Measurements from ENCODE around the gene ROCK2. TPM values are rescaled to one million over a fixed set of nuclear protein-coding genes. Genes with fewer than 3 reads are reported as not detected.

The ROCK2 gene
- total RNA-seq, 2 donors from 2014 or later: 85.8 to 96.6 TPM

DNA sequence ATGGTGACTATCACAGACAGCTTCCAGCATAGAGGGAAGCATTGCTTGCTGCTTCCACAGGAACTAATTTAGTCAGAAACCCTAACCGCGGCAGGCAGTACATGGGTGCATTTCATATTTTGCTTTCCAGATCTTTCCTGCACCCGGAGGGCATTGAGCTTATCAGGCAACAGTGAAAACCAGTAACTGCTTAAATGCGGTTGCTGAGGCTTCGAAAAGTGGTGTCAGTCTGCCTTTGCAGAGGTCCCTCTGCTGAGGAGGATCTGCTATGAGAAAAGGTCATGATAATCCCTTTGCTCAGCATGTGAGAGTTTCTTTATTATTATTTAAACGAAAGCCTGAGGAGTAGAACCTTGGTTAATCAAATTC, 44.6 kb upstream of the ROCK2 start:
- peaks cover 28 to 81% of the 10 kb centered on the region in 2 donors for H3K4me1 ChIP-seq (ENCODE audit: control insufficient read depth in 1 of 2, low read depth in 2 of 2)
- ATAC-seq (ENCODE audit: insufficient number of reproducible peaks, low FRiP score, low read depth): no peak
- no peak for DNase-seq (ENCODE audit: low spot score)
- TF ChIP-seq, protein P1, sequence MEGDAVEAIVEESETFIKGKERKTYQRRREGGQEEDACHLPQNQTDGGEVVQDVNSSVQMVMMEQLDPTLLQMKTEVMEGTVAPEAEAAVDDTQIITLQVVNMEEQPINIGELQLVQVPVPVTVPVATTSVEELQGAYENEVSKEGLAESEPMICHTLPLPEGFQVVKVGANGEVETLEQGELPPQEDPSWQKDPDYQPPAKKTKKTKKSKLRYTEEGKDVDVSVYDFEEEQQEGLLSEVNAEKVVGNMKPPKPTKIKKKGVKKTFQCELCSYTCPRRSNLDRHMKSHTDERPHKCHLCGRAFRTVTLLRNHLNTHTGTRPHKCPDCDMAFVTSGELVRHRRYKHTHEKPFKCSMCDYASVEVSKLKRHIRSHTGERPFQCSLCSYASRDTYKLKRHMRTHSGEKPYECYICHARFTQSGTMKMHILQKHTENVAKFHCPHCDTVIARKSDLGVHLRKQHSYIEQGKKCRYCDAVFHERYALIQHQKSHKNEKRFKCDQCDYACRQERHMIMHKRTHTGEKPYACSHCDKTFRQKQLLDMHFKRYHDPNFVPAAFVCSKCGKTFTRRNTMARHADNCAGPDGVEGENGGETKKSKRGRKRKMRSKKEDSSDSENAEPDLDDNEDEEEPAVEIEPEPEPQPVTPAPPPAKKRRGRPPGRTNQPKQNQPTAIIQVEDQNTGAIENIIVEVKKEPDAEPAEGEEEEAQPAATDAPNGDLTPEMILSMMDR (IDR thresholded peaks at IDR 0.05): no peak
- H3K27me3 ChIP-seq (replicated peaks; ENCODE audit: insufficient read depth): no peaks in the 10 kb centered on the region
- H3K4me3 ChIP-seq: no peak overlapping the region
- no peaks in the 10 kb centered on the region for H3K9me3 ChIP-seq
- no peaks in the 10 kb centered on the region for H3K36me3 ChIP-seq
- H3K27ac ChIP-seq: peak overlapping the region; percentile 34 to 37

DNA sequence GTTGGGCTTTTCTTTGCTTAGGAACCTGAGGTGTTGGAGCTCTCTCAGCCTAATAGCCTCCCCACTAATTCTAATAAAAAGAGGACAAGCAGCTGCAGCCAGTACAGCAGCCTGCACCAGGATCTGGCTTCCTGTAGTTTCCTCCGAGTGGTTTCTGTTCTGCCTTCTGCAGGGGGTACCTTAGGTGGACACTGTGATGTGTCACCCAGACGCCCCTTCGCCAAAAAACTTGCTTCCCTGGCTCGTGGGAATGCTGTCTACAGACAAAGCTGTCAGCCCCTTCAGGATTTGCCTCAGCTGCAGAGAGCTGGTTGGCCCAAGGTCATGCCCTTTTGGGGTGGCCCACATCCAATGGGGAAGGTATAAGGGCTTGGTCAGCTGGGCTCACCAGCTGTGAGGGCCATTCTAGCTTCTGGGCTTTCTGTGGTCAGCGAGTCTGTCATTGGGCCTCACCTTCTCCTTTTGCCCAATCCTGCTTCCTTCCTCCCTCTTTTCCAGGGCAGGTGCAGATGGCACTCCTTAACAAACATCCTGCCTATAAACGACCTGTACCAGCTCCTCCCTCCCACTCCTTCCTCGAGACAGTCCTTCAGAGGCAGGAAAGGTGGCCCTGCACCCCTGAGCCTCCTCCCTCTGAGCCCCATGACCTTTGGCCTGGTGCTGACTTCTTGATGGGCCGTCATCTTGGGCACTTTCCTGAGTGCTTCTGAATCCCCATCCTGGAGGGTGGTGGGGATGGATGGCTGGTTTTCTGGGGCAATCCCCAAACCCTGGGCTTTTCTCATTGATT, 44.0 kb upstream of the ROCK2 start:
- no peaks in the 10 kb centered on the region for H3K36me3 ChIP-seq
- peak overlapping the region; percentile 34 to 37 for H3K27ac ChIP-seq
- H3K27me3 ChIP-seq (replicated peaks; ENCODE audit: insufficient read depth): no peaks in the 10 kb centered on the region
- DNase-seq (ENCODE audit: low spot score) (no peak), ATAC-seq (ENCODE audit: insufficient number of reproducible peaks, low FRiP score, low read depth) (no peak)
- peaks cover 28 to 75% of the 10 kb centered on the region in 2 donors for H3K4me1 ChIP-seq (ENCODE audit: control insufficient read depth in 1 of 2, low read depth in 2 of 2)
- no peak overlapping the region for H3K4me3 ChIP-seq
- TF ChIP-seq, protein P1 (IDR thresholded peaks at IDR 0.05): no peak
- H3K9me3 ChIP-seq: no peaks in the 10 kb centered on the region

DNA sequence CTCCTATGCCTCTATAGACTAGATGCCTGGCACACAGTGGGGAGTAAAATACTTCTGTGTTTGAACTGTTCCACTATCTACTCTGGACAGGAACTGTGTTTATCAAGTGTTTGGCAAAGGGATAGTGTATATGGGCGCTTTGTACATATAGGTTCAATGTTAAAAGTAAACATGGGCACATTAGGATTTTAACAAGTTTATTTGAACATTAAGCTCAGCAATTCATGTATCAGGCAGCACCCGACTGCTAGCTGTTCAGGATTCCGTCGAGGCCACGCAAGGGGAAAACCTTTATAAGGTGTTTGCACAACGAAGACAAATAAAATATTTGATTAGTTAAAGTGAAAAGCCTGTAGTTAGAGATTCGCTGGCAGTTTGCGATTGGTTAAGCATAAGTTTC, 43.4 kb upstream of the ROCK2 start:
- Histone ChIP-seq H3K27me3 (replicated peaks; ENCODE audit: insufficient read depth) (no peaks in the 10 kb centered on the region), H3K4me1 (ENCODE audit: control insufficient read depth in 1 of 2, low read depth in 2 of 2) (peaks cover 28 to 70% of the 10 kb centered on the region in 2 donors), H3K9me3 (no peaks in the 10 kb centered on the region), H3K4me3 (no peak overlapping the region), H3K27ac (peak overlapping the region in 1 of 2 donors; percentile 65), H3K36me3 (no peaks in the 10 kb centered on the region)
- TF ChIP-seq, protein P1 (IDR thresholded peaks at IDR 0.05): no peak
- ATAC-seq (ENCODE audit: insufficient number of reproducible peaks, low FRiP score, low read depth): no peak
- DNase-seq (ENCODE audit: low spot score): no peak

DNA sequence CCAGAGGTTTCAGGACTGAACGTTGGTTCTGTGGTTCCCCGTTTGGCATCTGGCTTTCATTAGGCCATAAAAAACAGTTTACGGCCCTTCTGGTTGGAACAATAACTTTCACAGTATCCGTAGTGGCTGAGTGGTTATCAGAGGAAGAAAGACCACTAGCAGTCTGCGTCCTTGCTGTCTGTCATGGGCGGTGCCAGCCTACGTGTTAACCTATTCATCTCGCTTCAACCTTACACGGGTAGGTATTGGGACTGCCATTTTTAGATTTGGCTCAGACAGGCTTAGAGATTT, 42.6 kb upstream of the ROCK2 start:
- TF ChIP-seq, protein P1 (IDR thresholded peaks at IDR 0.05): no peak
- H3K27ac ChIP-seq: peak overlapping the region; percentile 65 to 93
- no peaks in the 10 kb centered on the region for H3K27me3 ChIP-seq (replicated peaks; ENCODE audit: insufficient read depth)
- no peaks in the 10 kb centered on the region for H3K9me3 ChIP-seq
- no peaks in the 10 kb centered on the region for H3K36me3 ChIP-seq
- H3K4me1 ChIP-seq (ENCODE audit: control insufficient read depth in 1 of 2, low read depth in 2 of 2): peaks cover 21 to 62% of the 10 kb centered on the region in 2 donors
- no peak overlapping the region for H3K4me3 ChIP-seq
- DNase-seq (ENCODE audit: low spot score): no peak
- ATAC-seq (ENCODE audit: insufficient number of reproducible peaks, low FRiP score, low read depth): no peak

DNA sequence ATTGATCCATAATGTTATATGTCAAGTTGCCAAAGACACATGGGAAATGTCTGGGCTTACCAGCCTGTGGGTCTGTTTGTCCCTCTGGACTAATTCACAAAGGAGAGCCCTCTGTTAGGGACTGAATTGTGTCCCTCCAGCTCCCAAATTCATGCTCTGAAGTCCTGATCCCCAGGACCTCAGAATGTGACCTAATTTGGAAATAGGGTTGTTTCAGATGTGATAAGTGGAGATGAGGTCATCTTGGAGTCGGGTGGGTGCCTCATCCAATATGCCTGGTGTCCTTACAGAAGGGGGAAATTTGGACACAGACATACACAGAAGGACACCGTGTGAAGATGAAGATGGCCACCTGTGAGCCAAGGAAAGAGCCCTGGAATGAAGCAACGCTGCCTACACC, 41.4 kb upstream of the ROCK2 start:
- no peaks in the 10 kb centered on the region for H3K27me3 ChIP-seq (replicated peaks; ENCODE audit: insufficient read depth)
- H3K27ac ChIP-seq: peak overlapping the region; percentile 65 to 93
- TF ChIP-seq, protein P1 (IDR thresholded peaks at IDR 0.05): no peak
- no peaks in the 10 kb centered on the region for H3K9me3 ChIP-seq
- DNase-seq (ENCODE audit: low spot score): no peak
- peaks cover 16 to 53% of the 10 kb centered on the region in 2 donors for H3K4me1 ChIP-seq (ENCODE audit: control insufficient read depth in 1 of 2, low read depth in 2 of 2)
- H3K36me3 ChIP-seq: no peaks in the 10 kb centered on the region
- peak overlapping the region; percentile 52 for H3K4me3 ChIP-seq
- ATAC-seq (ENCODE audit: insufficient number of reproducible peaks, low FRiP score, low read depth): no peak

Measured in thoracic aorta (tissue), 2 donors.